ENCODE data around the gene BCAS3. TPM values are rescaled to one million over a fixed set of nuclear protein-coding genes. Genes with fewer than 3 reads are reported as not detected.

The BCAS3 gene
- total RNA-seq, 1 donor from 2014 or later: 35.7 TPM

DNA sequence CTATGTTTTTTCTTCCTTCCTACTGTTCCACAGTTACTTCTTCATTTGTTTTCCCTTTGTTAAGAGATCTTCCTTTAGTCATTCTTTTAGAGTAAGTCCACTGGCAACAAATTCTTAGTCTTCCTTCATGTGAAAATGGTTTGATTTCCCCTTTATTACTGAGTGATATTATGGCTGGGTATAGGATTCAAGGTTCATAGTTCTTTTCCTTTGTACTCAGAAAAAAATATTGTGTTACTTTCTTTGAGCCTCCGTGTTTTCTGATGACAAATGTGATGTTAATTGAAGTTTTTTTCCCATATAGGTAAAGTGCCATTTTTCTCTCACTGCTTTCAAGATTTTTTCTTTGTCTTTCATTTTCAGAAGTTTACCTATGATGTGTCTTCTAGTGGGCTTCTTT is 438.9 kb downstream of the BCAS3 start:
- TF ChIP-seq, protein P1, sequence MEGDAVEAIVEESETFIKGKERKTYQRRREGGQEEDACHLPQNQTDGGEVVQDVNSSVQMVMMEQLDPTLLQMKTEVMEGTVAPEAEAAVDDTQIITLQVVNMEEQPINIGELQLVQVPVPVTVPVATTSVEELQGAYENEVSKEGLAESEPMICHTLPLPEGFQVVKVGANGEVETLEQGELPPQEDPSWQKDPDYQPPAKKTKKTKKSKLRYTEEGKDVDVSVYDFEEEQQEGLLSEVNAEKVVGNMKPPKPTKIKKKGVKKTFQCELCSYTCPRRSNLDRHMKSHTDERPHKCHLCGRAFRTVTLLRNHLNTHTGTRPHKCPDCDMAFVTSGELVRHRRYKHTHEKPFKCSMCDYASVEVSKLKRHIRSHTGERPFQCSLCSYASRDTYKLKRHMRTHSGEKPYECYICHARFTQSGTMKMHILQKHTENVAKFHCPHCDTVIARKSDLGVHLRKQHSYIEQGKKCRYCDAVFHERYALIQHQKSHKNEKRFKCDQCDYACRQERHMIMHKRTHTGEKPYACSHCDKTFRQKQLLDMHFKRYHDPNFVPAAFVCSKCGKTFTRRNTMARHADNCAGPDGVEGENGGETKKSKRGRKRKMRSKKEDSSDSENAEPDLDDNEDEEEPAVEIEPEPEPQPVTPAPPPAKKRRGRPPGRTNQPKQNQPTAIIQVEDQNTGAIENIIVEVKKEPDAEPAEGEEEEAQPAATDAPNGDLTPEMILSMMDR (IDR thresholded peaks at IDR 0.05): no peak
- Mint-ChIP-seq H3K27ac (ENCODE audit: unreplicated experiment) (no peak overlapping the region), H3K4me1 (ENCODE audit: unreplicated experiment) (no peaks in the 10 kb centered on the region), H3K27me3 (ENCODE audit: unreplicated experiment) (no peaks in the 10 kb centered on the region), H3K9me3 (ENCODE audit: unreplicated experiment) (peaks cover 9% of the 10 kb centered on the region), H3K36me3 (ENCODE audit: unreplicated experiment) (peaks cover 4% of the 10 kb centered on the region), H3K4me3 (ENCODE audit: unreplicated experiment) (no peak overlapping the region)
- no peak for DNase-seq (ENCODE audit: extremely low spot score, unreplicated experiment)

DNA sequence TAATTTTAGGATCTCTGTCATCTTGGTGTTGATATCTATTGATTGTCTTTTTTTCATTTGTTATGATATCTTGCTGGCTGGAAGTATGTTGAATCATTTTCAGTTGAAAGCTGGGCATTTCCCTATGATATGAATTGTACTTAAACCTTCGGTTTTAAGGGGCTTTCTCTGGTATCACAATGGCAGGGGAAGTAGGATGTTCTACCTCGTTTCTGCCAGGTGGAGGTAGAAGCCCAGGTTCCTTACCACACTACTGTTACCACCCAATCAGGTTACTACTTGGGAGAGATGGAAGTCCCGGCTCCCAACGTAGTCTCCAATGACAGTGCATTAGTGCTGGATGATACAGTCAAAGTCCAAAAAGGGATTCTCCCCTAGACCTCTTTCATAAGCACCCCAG is 440.3 kb downstream of the BCAS3 start:
- H3K4me3 Mint-ChIP-seq (ENCODE audit: unreplicated experiment): no peak overlapping the region
- TF ChIP-seq, protein P1 (IDR thresholded peaks at IDR 0.05): no peak
- DNase-seq (ENCODE audit: extremely low spot score, unreplicated experiment): no peak
- H3K4me1 Mint-ChIP-seq (ENCODE audit: unreplicated experiment): peaks cover 8% of the 10 kb centered on the region
- H3K9me3 Mint-ChIP-seq (ENCODE audit: unreplicated experiment): peaks cover 9% of the 10 kb centered on the region
- peaks cover 4% of the 10 kb centered on the region for H3K36me3 Mint-ChIP-seq (ENCODE audit: unreplicated experiment)
- no peak overlapping the region for H3K27ac Mint-ChIP-seq (ENCODE audit: unreplicated experiment)
- no peaks in the 10 kb centered on the region for H3K27me3 Mint-ChIP-seq (ENCODE audit: unreplicated experiment)

DNA sequence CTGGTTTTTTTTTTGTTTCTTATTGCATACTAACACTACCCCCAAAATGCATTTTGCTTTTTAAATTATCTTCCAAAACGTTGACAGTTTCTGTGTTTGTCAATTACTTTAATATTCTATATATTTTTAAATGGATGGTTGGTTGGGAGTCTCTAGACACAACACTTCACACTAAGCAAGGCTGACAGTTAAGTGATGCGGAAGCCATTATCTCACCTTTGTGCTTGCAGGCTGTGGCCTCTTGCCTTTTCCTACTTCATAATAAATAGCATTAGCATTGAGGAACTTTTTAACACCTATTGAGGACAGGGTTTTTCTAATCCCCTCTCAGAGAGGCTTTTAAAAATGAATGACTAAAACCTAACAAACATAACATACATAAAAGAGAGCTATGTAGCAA is 441.2 kb downstream of the BCAS3 start:
- H3K27me3 Mint-ChIP-seq (ENCODE audit: unreplicated experiment): no peaks in the 10 kb centered on the region
- H3K27ac Mint-ChIP-seq (ENCODE audit: unreplicated experiment): no peak overlapping the region
- peaks cover 9% of the 10 kb centered on the region for H3K9me3 Mint-ChIP-seq (ENCODE audit: unreplicated experiment)
- no peak for DNase-seq (ENCODE audit: extremely low spot score, unreplicated experiment)
- peaks cover 8% of the 10 kb centered on the region for H3K4me1 Mint-ChIP-seq (ENCODE audit: unreplicated experiment)
- TF ChIP-seq, protein P1 (IDR thresholded peaks at IDR 0.05): no peak
- H3K4me3 Mint-ChIP-seq (ENCODE audit: unreplicated experiment): no peak overlapping the region
- peaks cover 4% of the 10 kb centered on the region for H3K36me3 Mint-ChIP-seq (ENCODE audit: unreplicated experiment)

DNA sequence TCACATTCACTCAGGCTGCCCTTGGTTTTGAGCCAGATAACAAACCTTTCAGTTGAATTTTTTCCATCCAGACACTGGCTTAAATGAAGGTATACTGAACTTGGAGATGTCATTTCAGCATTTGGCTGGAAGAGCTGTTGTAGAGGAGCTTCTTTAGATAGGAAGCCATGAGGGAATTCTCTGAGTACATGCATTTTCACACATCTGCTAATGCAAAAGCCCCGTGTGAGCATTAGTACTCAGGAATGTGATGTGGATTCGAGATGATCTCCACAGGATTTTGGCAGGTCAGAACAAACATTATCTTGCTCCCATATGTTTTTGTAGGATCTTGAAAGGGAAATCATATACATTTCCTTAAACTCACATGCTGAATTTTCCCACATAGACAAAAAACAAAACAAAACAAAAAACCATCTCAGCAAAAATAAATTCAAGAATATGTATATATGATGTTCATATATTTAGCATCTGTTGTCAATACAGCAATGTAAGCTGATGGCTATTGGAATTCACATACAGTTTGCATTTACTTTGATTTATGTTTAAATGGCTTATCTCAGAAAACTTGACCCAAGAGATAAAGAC is 444.8 kb downstream of the BCAS3 start:
- no peak overlapping the region for H3K4me3 Mint-ChIP-seq (ENCODE audit: unreplicated experiment)
- TF ChIP-seq, protein P1 (IDR thresholded peaks at IDR 0.05): no peak
- no peak overlapping the region for H3K27ac Mint-ChIP-seq (ENCODE audit: unreplicated experiment)
- peaks cover 14% of the 10 kb centered on the region for H3K4me1 Mint-ChIP-seq (ENCODE audit: unreplicated experiment)
- DNase-seq (ENCODE audit: extremely low spot score, unreplicated experiment): no peak
- H3K27me3 Mint-ChIP-seq (ENCODE audit: unreplicated experiment): no peaks in the 10 kb centered on the region
- no peaks in the 10 kb centered on the region for H3K36me3 Mint-ChIP-seq (ENCODE audit: unreplicated experiment)
- no peaks in the 10 kb centered on the region for H3K9me3 Mint-ChIP-seq (ENCODE audit: unreplicated experiment)

DNA sequence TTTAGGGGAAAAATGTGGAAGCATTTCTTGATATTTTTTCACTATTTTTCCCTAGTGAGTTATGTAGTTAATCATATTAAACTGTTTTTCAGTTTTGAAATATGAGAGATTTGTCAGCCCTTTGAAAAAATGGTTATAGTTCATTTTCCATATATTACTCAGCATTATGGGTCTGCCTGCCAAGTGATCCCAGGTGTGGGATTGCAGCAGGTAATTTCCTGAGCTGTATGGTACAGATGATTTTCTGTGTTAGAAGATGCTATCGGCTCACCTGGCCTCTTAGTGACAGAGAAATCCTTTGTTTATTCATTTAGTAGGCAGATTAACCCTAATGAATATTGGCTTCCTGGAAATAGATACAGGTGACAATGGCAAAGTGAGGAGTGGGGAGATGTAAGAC is 446.9 kb downstream of the BCAS3 start:
- TF ChIP-seq, protein P1 (IDR thresholded peaks at IDR 0.05): no peak
- no peak overlapping the region for H3K27ac Mint-ChIP-seq (ENCODE audit: unreplicated experiment)
- H3K9me3 Mint-ChIP-seq (ENCODE audit: unreplicated experiment): no peaks in the 10 kb centered on the region
- H3K36me3 Mint-ChIP-seq (ENCODE audit: unreplicated experiment): no peaks in the 10 kb centered on the region
- H3K4me1 Mint-ChIP-seq (ENCODE audit: unreplicated experiment): peaks cover 26% of the 10 kb centered on the region
- H3K4me3 Mint-ChIP-seq (ENCODE audit: unreplicated experiment): no peak overlapping the region
- no peak for DNase-seq (ENCODE audit: extremely low spot score, unreplicated experiment)
- H3K27me3 Mint-ChIP-seq (ENCODE audit: unreplicated experiment): no peaks in the 10 kb centered on the region
